H1 (cell line): ENCODE results near the gene OTUB1. TPM values are rescaled to one million over a fixed set of nuclear protein-coding genes. Genes with fewer than 3 reads are reported as not detected.

ENCODE experiments used
- CTCF ChIA-PET: fragments of 300-600 bp; sonication (Branson Sonifier 250); formaldehyde crosslinking; loops from one replicate; lab custom pipeline; 2021; ENCODE audit not compliant: partially characterized antibody; lab: Charles Lee
- POLR2A ChIA-PET: fragments of 300-600 bp; sonication (Branson Sonifier 250); formaldehyde crosslinking; loops from one replicate; lab custom pipeline; 2021; ENCODE audit warnings: inconsistent platforms; ENCODE audit not compliant: partially characterized antibody; lab: Charles Lee
- DNase-seq, 2 experiments: peaks; one replicate each; pipeline versions ENCODE4 v3.0.0 to v3.0.0-alpha.2; 2010 to 2022; ENCODE audit warnings: low spot score in 2 of 2, low read depth in 1 of 2, mixed read lengths in 1 of 2
- FAIRE-seq: peaks from 2 replicates; lab custom pipeline; 2011; peaks lifted over from hg19 to GRCh38; lab: Jason Lieb, UNC
- H2AFZ ChIP-seq: 2 replicates; pipeline ENCODE4 v1.8.1; 2012; ENCODE audit warnings: low read length, inconsistent platforms
- H2AK5ac ChIP-seq: 2 replicates; pipeline ENCODE4 v1.6.1; 2013; ENCODE audit warnings: low read depth, low read length
- H2BK120ac ChIP-seq: replicated peaks from 2 replicates; pipeline ENCODE3; 2013; ENCODE audit warnings: low read depth, low read length, inconsistent platforms
- H2BK12ac ChIP-seq: 2 replicates; pipeline ENCODE4 v1.6.1; 2013; ENCODE audit warnings: low read depth, low read length
- H2BK15ac ChIP-seq: 2 replicates; pipeline ENCODE4 v1.6.1; 2013; ENCODE audit warnings: low read length
- H2BK20ac ChIP-seq: 2 replicates; pipeline ENCODE4 v1.6.1; 2013; ENCODE audit warnings: low read length
- H2BK5ac ChIP-seq: 2 replicates; pipeline ENCODE4 v1.6.1; 2013; ENCODE audit warnings: low read depth, low read length
- H3K14ac ChIP-seq: 2 replicates; pipeline ENCODE4 v1.6.1; 2013; ENCODE audit warnings: inconsistent platforms; ENCODE audit not compliant: insufficient read length
- H3K18ac ChIP-seq: 2 replicates; pipeline ENCODE4 v1.6.1; 2013; ENCODE audit warnings: low read length; ENCODE audit errors: extremely low read depth
- H3K23ac ChIP-seq: 2 replicates; pipeline ENCODE4 v1.6.1; 2013; ENCODE audit warnings: inconsistent platforms; ENCODE audit not compliant: insufficient read length
- H3K23me2 ChIP-seq: 2 replicates; pipeline ENCODE4 v1.6.1; 2013; ENCODE audit warnings: low read depth, low read length
- H3K27ac ChIP-seq: 2 replicates; pipeline ENCODE4 v1.6.1; 2011; ENCODE audit warnings: low read depth, low read length, inconsistent platforms
- H3K27me3 ChIP-seq, 4 experiments: replicated peaks in 1 of 4; 1 replicate in 1 of 4; 2 replicates in 3 of 4; pipeline versions ENCODE4 v1.6.1 to v1.8.1; 2011 to 2013; ENCODE audit warnings: low read length in 3 of 4, mild to moderate bottlenecking in 3 of 4, inconsistent platforms in 2 of 4, mixed read lengths in 2 of 4, moderate library complexity in 1 of 4; ENCODE audit not compliant: control insufficient read depth in 3 of 4, insufficient read depth in 3 of 4; ENCODE audit errors: extremely low read depth in 1 of 4
- H3K36me3 ChIP-seq, 4 experiments: 2 replicates each; pipeline versions ENCODE4 v1.6.1 to v1.8.1; 2011 to 2013; ENCODE audit warnings: mild to moderate bottlenecking in 4 of 4, low read length in 3 of 4, moderate library complexity in 2 of 4, control low read depth in 1 of 4, inconsistent platforms in 1 of 4; ENCODE audit not compliant: insufficient read depth in 4 of 4, control insufficient read depth in 2 of 4
- H3K4ac ChIP-seq: replicated peaks from 2 replicates; pipeline ENCODE3; 2013; ENCODE audit warnings: low read length, low read depth, mixed read lengths, inconsistent platforms; ENCODE audit not compliant: insufficient read length
- H3K4me1 ChIP-seq, 4 experiments: replicated peaks in 1 of 4; 1 replicate in 1 of 4; 2 replicates in 3 of 4; pipeline versions ENCODE4 v1.6.1 to v1.8.1; 2011 to 2013; ENCODE audit warnings: low read length in 3 of 4, inconsistent platforms in 2 of 4, mixed read lengths in 1 of 4; ENCODE audit not compliant: insufficient read depth in 4 of 4, control insufficient read depth in 3 of 4
- H3K4me2 ChIP-seq, 2 experiments: 2 replicates each; pipeline versions ENCODE4 v1.6.1 to v1.8.1; 2011 to 2013; ENCODE audit warnings: low read depth in 2 of 2, low read length in 2 of 2, control low read depth in 1 of 2, inconsistent platforms in 1 of 2, mild to moderate bottlenecking in 1 of 2; ENCODE audit not compliant: insufficient read depth in 1 of 2
- H3K4me3 ChIP-seq, 4 experiments: fragments of 200-600, 300-600 bp in 1 of 4; sonication (generic), shearing (Covaris generic), sonication (Bioruptor Twin) in 1 of 4; 2 replicates each; pipeline versions ENCODE4 v1.5.1 to v1.8.1; 2011 to 2016; ENCODE audit warnings: low read length in 4 of 4, low read depth in 3 of 4, control low read depth in 2 of 4, inconsistent platforms in 2 of 4, mild to moderate bottlenecking in 2 of 4, mixed read lengths in 1 of 4, moderate library complexity in 1 of 4; ENCODE audit not compliant: insufficient read depth in 2 of 4; ENCODE audit errors: extremely low read depth in 1 of 4
- H3K56ac ChIP-seq: replicated peaks from 2 replicates; pipeline ENCODE3; 2013; ENCODE audit warnings: low read depth, mild to moderate bottlenecking, mixed read lengths, low read length, inconsistent platforms; ENCODE audit not compliant: insufficient read length
- H3K79me1 ChIP-seq: 2 replicates; pipeline ENCODE4 v1.6.1; 2013; ENCODE audit warnings: low read depth, low read length, control low read depth
- H3K79me2 ChIP-seq, 2 experiments: 2 replicates each; pipeline versions ENCODE4 v1.6.1 to v1.8.1; 2012 to 2013; ENCODE audit warnings: low read length in 2 of 2, mild to moderate bottlenecking in 2 of 2, inconsistent platforms in 1 of 2; ENCODE audit not compliant: insufficient read depth in 2 of 2, control insufficient read depth in 1 of 2
- H3K9ac ChIP-seq, 4 experiments: replicated peaks in 1 of 4; 1 replicate in 1 of 4; 2 replicates in 3 of 4; pipeline versions ENCODE4 v1.6.1 to v1.8.1; 2011 to 2013; ENCODE audit warnings: low read depth in 3 of 4, low read length in 3 of 4, control low read depth in 2 of 4, mild to moderate bottlenecking in 2 of 4, moderate library complexity in 2 of 4, inconsistent platforms in 1 of 4; ENCODE audit errors: extremely low read depth in 1 of 4
- H3K9me3 ChIP-seq, 2 experiments: 2 replicates each; pipeline versions ENCODE4 v1.6.1 to v1.8.1; 2012 to 2013; ENCODE audit warnings: mild to moderate bottlenecking in 2 of 2, moderate library complexity in 2 of 2, control low read depth in 1 of 2, inconsistent platforms in 1 of 2, low read depth in 1 of 2, low read length in 1 of 2, mixed read lengths in 1 of 2; ENCODE audit not compliant: insufficient read depth in 2 of 2
- H4K20me1 ChIP-seq, 2 experiments: replicated peaks in 1 of 2; 2 replicates each; pipeline versions ENCODE3 to v1.8.1; 2011 to 2013; ENCODE audit warnings: inconsistent platforms in 2 of 2, low read length in 2 of 2, mild to moderate bottlenecking in 1 of 2; ENCODE audit not compliant: insufficient read depth in 2 of 2, control insufficient read depth in 1 of 2
- H4K5ac ChIP-seq: 2 replicates; pipeline ENCODE4 v1.6.1; 2013; ENCODE audit warnings: low read length, low read depth, mixed read lengths, inconsistent platforms; ENCODE audit not compliant: insufficient read length
- H4K8ac ChIP-seq: 2 replicates; pipeline ENCODE4 v1.8.0; 2013; ENCODE audit warnings: mild to moderate bottlenecking, moderate library complexity, low read length, inconsistent platforms; ENCODE audit not compliant: insufficient read depth; ENCODE audit errors: extremely low read depth
- H4K91ac ChIP-seq: replicated peaks from 2 replicates; pipeline ENCODE3; 2013; ENCODE audit warnings: low read length, mixed read lengths, inconsistent platforms; ENCODE audit not compliant: insufficient read length
- ASH2L ChIP-seq: fragments of 200-600, 300-600 bp; sonication (generic); IDR thresholded peaks from one replicate; pipeline ENCODE4 v1.7.1; 2017; ENCODE audit warnings: low read length
- BRCA1 ChIP-seq: IDR thresholded peaks from 2 replicates; pipeline ENCODE4 v1.6.1; 2012; ENCODE audit warnings: low read depth, low read length, improper control_type of control experiment
- CREB1 ChIP-seq: IDR thresholded peaks from 2 replicates; pipeline ENCODE4 v1.6.1; 2012; ENCODE audit warnings: inconsistent platforms
- EZH2 ChIP-seq: fragments of 200-600 bp; sonication (generic); IDR thresholded peaks from 2 replicates; pipeline ENCODE4 v1.7.1; 2012; ENCODE audit warnings: low read depth, mild to moderate bottlenecking, moderate library complexity, low read length, inconsistent platforms; ENCODE audit not compliant: severe bottlenecking
- FOSL1 ChIP-seq: IDR thresholded peaks from 2 replicates; pipeline ENCODE4 v1.6.1; 2011; ENCODE audit warnings: mild to moderate bottlenecking, low read depth, low read length, moderate library complexity; ENCODE audit not compliant: insufficient read depth
- HDAC2 ChIP-seq, 2 experiments: fragments of 300-600 bp in 1 of 2; sonication (generic) in 1 of 2; IDR thresholded peaks; 2 replicates each; pipeline ENCODE4 v1.6.1; 2011 to 2012; ENCODE audit warnings: low read depth in 2 of 2, low read length in 2 of 2, mild to moderate bottlenecking in 2 of 2, moderate library complexity in 2 of 2, borderline replicate concordance in 1 of 2, inconsistent platforms in 1 of 2
- HDAC6 ChIP-seq: IDR thresholded peaks from one replicate; pipeline ENCODE4 v1.7.1; 2012; ENCODE audit warnings: low read depth, mild to moderate bottlenecking, inconsistent platforms, low read length, moderate library complexity
- JUND ChIP-seq: IDR thresholded peaks from 2 replicates; pipeline ENCODE4 v1.6.1; 2011; ENCODE audit warnings: mild to moderate bottlenecking, improper control_type of control experiment, low read length
- PHF8 ChIP-seq: fragments of 200-600 bp; sonication (generic); conservative IDR thresholded peaks from 2 replicates; pipeline ENCODE4 v1.7.1; 2012; ENCODE audit warnings: low read depth, mild to moderate bottlenecking, inconsistent platforms, low read length, moderate library complexity
- POLR2AphosphoS5 ChIP-seq: IDR thresholded peaks from 2 replicates; pipeline ENCODE4 v1.6.1; 2011; ENCODE audit warnings: low read depth, low read length
- SP1 ChIP-seq: IDR thresholded peaks from 2 replicates; pipeline ENCODE4 v1.6.1; 2011; ENCODE audit warnings: low read depth, low read length
- TAF7 ChIP-seq: optimal IDR thresholded peaks from 2 replicates; pipeline ENCODE3; 2011; ENCODE audit warnings: low read depth, mild to moderate bottlenecking, inconsistent platforms, low read length, moderate library complexity, borderline replicate concordance
- YY1 ChIP-seq: IDR thresholded peaks from 2 replicates; pipeline ENCODE4 v1.6.1; 2011; ENCODE audit warnings: low read depth, mild to moderate bottlenecking, low read length
- WGBS, 2 experiments: shearing (Covaris generic) in 1 of 2; methylation state at CpG; one replicate each; pipeline versions ENCODE4 v1.1.6 to v1.1.7; 2013 to 2015; ENCODE audit warnings: low lambda C conversion rate in 2 of 2, mixed read lengths in 2 of 2, inconsistent platforms in 1 of 2, low coverage in 1 of 2, missing lambda C conversion rate in 1 of 2; ENCODE audit not compliant: insufficient replicate concordance in 2 of 2, insufficient coverage in 1 of 2, insufficient read length in 1 of 2; ENCODE audit errors: extremely low coverage in 1 of 2, missing lambda C conversion rate in 1 of 2; 5-methylcytosine and 5-hydroxymethylcytosine counted together
- polyA plus RNA-seq, 7 experiments: library from polyadenylated mRNA; depleted of rRNA in 3 of 7; stranded (reverse) in 5 of 7; unstranded in 2 of 7; fragments of >200 nt in 5 of 7; fragments of 200-250 nt in 2 of 7; gene quantifications; 1 replicate in 5 of 7; 2 replicates in 1 of 7; 4 replicates in 1 of 7; pipeline versions ENCODE4 v1.2.1 to v1.2.3, GENCODE V29; 2011 to 2013; ENCODE audit warnings: missing spikeins in 2 of 7, mixed read lengths in 2 of 7
- total RNA-seq: library from RNA; stranded (reverse); fragmentation: NEBNext Ultra II Directional; extraction: Animal tissue kit (Norgen Biotek cat#: 25700); gene quantifications from 2 replicates; pipeline ENCODE4 v1.2.1, GENCODE V29; 2021
- TF ChIP-seq, protein P1 (sequence below): IDR thresholded peaks from 2 replicates; pipeline ENCODE4 v1.6.1; 2011; ENCODE audit warnings: low read length, improper control_type of control experiment

Gene OTUB1
- total and polyA plus RNA-seq, 2 of the 8 experiments (the other 6 are each of a cell fraction or from before 2014, with no cell fraction given): 110 to 274 TPM

DNA sequence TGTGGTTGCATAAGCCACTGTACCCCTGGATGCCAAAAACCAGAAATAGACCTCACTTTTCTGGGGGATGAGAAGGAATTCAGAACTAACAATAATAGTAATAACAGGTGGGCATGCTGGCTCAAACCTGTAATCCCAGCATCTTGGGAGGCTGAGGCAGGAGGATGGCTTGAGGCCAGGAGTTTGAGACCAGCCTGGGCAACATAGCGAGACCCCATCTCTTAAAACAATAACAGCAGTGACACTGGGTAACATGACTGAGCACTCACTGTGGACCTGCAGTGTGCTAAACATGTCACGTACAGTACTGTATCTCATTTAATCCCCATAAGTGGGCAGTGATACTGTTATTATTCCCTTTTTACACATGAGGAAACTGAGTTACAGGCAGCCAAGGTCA is 59.5 kb downstream of the OTUB1 start:
- Histone ChIP-seq H2BK20ac (no peak overlapping the region), H3K79me1 (peaks cover 2% of the 10 kb centered on the region; the same call in 1 of the 2 replicates), H3K27ac (no peak overlapping the region), H3K27me3 (peaks cover 4 to 75% (median 54%) of the 10 kb centered on the region in 4 experiments), H3K36me3 (no peaks in the 10 kb centered on the region), H4K91ac (no peak overlapping the region), H4K8ac (no peak overlapping the region), H3K4me2 (no peak overlapping the region), H2AK5ac (no peak overlapping the region), H3K4ac (no peak overlapping the region), H2AFZ (no peak overlapping the region), H4K20me1 (peaks cover 10 to 18% of the 10 kb centered on the region in 2 experiments), H2BK12ac (no peak overlapping the region), H3K79me2 (no peaks in the 10 kb centered on the region), H3K23me2 (no peaks in the 10 kb centered on the region), H3K4me3 (no peak overlapping the region), H3K18ac (no peak overlapping the region), H3K23ac (no peak overlapping the region), H3K4me1 (peaks cover 0 to 5% (median 3%) of the 10 kb centered on the region in 4 experiments; a peak in 4 of 7 replicates), H2BK15ac (no peak overlapping the region), H3K56ac (no peak overlapping the region), H3K14ac (no peak overlapping the region), H3K9me3 (no peaks in the 10 kb centered on the region), H2BK5ac (no peak overlapping the region), H4K5ac (no peak overlapping the region), H3K9ac (no peak overlapping the region), H2BK120ac (no peak overlapping the region)
- 91% methylated on average over 2 of the region's 2 CpGs; no CpG with 5 or more reads in 1 of the 2 experiments for WGBS, 2 experiments
- FAIRE-seq (no peak), DNase-seq (no peak)
- POLR2A ChIA-PET: no interaction called here
- CTCF ChIA-PET: interaction anchor here (3.0 to 3.5 kb wide), 2 partner anchors 44 to 104 kb away, joined by 9 to 19 read pairs; no protein-coding TSS in a partner anchor
- TF ChIP-seq BRCA1: no peak
- no peak for TF ChIP-seq SP1
- no peak for TF ChIP-seq ASH2L
- TF ChIP-seq FOSL1: no peak
- TF ChIP-seq POLR2AphosphoS5: no peak
- TF ChIP-seq, protein P1, sequence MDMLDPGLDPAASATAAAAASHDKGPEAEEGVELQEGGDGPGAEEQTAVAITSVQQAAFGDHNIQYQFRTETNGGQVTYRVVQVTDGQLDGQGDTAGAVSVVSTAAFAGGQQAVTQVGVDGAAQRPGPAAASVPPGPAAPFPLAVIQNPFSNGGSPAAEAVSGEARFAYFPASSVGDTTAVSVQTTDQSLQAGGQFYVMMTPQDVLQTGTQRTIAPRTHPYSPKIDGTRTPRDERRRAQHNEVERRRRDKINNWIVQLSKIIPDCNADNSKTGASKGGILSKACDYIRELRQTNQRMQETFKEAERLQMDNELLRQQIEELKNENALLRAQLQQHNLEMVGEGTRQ: no peak
- no peak for TF ChIP-seq PHF8
- TF ChIP-seq CREB1: no peak
- TF ChIP-seq TAF7: no peak
- no peak for TF ChIP-seq HDAC6
- TF ChIP-seq YY1: no peak
- no peak for TF ChIP-seq HDAC2 (IDR thresholded peaks at IDR 0.05; ENCODE audit: borderline replicate concordance in 1 of 2, low read depth in 2 of 2, low read length in 2 of 2)
- no peak for TF ChIP-seq JUND
- no peak for TF ChIP-seq EZH2
